H1 (cell line): ENCODE results near the gene ANO6. TPM values are rescaled to one million over a fixed set of nuclear protein-coding genes. Genes with fewer than 3 reads are reported as not detected.

ENCODE experiments used
- CTCF ChIA-PET: fragments of 300-600 bp; sonication (Branson Sonifier 250); formaldehyde crosslinking; loops from one replicate; lab custom pipeline; 2021; ENCODE audit not compliant: partially characterized antibody; lab: Charles Lee
- POLR2A ChIA-PET: fragments of 300-600 bp; sonication (Branson Sonifier 250); formaldehyde crosslinking; loops from one replicate; lab custom pipeline; 2021; ENCODE audit warnings: inconsistent platforms; ENCODE audit not compliant: partially characterized antibody; lab: Charles Lee
- DNase-seq, 2 experiments: peaks; one replicate each; pipeline versions ENCODE4 v3.0.0 to v3.0.0-alpha.2; 2010 to 2022; ENCODE audit warnings: low spot score in 2 of 2, low read depth in 1 of 2, mixed read lengths in 1 of 2
- FAIRE-seq: peaks from 2 replicates; lab custom pipeline; 2011; peaks lifted over from hg19 to GRCh38; lab: Jason Lieb, UNC
- H2AFZ ChIP-seq: 2 replicates; pipeline ENCODE4 v1.8.1; 2012; ENCODE audit warnings: low read length, inconsistent platforms
- H2AK5ac ChIP-seq: 2 replicates; pipeline ENCODE4 v1.6.1; 2013; ENCODE audit warnings: low read depth, low read length
- H2BK120ac ChIP-seq: replicated peaks from 2 replicates; pipeline ENCODE3; 2013; ENCODE audit warnings: low read depth, low read length, inconsistent platforms
- H2BK12ac ChIP-seq: 2 replicates; pipeline ENCODE4 v1.6.1; 2013; ENCODE audit warnings: low read depth, low read length
- H2BK15ac ChIP-seq: 2 replicates; pipeline ENCODE4 v1.6.1; 2013; ENCODE audit warnings: low read length
- H2BK20ac ChIP-seq: 2 replicates; pipeline ENCODE4 v1.6.1; 2013; ENCODE audit warnings: low read length
- H2BK5ac ChIP-seq: 2 replicates; pipeline ENCODE4 v1.6.1; 2013; ENCODE audit warnings: low read depth, low read length
- H3K14ac ChIP-seq: 2 replicates; pipeline ENCODE4 v1.6.1; 2013; ENCODE audit warnings: inconsistent platforms; ENCODE audit not compliant: insufficient read length
- H3K18ac ChIP-seq: 2 replicates; pipeline ENCODE4 v1.6.1; 2013; ENCODE audit warnings: low read length; ENCODE audit errors: extremely low read depth
- H3K23ac ChIP-seq: 2 replicates; pipeline ENCODE4 v1.6.1; 2013; ENCODE audit warnings: inconsistent platforms; ENCODE audit not compliant: insufficient read length
- H3K23me2 ChIP-seq: 2 replicates; pipeline ENCODE4 v1.6.1; 2013; ENCODE audit warnings: low read depth, low read length
- H3K27ac ChIP-seq: 2 replicates; pipeline ENCODE4 v1.6.1; 2011; ENCODE audit warnings: low read depth, low read length, inconsistent platforms
- H3K27me3 ChIP-seq, 4 experiments: replicated peaks in 1 of 4; 1 replicate in 1 of 4; 2 replicates in 3 of 4; pipeline versions ENCODE4 v1.6.1 to v1.8.1; 2011 to 2013; ENCODE audit warnings: low read length in 3 of 4, mild to moderate bottlenecking in 3 of 4, inconsistent platforms in 2 of 4, mixed read lengths in 2 of 4, moderate library complexity in 1 of 4; ENCODE audit not compliant: control insufficient read depth in 3 of 4, insufficient read depth in 3 of 4; ENCODE audit errors: extremely low read depth in 1 of 4
- H3K36me3 ChIP-seq, 4 experiments: 2 replicates each; pipeline versions ENCODE4 v1.6.1 to v1.8.1; 2011 to 2013; ENCODE audit warnings: mild to moderate bottlenecking in 4 of 4, low read length in 3 of 4, moderate library complexity in 2 of 4, control low read depth in 1 of 4, inconsistent platforms in 1 of 4; ENCODE audit not compliant: insufficient read depth in 4 of 4, control insufficient read depth in 2 of 4
- H3K4ac ChIP-seq: replicated peaks from 2 replicates; pipeline ENCODE3; 2013; ENCODE audit warnings: low read length, low read depth, mixed read lengths, inconsistent platforms; ENCODE audit not compliant: insufficient read length
- H3K4me1 ChIP-seq, 4 experiments: replicated peaks in 1 of 4; 1 replicate in 1 of 4; 2 replicates in 3 of 4; pipeline versions ENCODE4 v1.6.1 to v1.8.1; 2011 to 2013; ENCODE audit warnings: low read length in 3 of 4, inconsistent platforms in 2 of 4, mixed read lengths in 1 of 4; ENCODE audit not compliant: insufficient read depth in 4 of 4, control insufficient read depth in 3 of 4
- H3K4me2 ChIP-seq, 2 experiments: 2 replicates each; pipeline versions ENCODE4 v1.6.1 to v1.8.1; 2011 to 2013; ENCODE audit warnings: low read depth in 2 of 2, low read length in 2 of 2, control low read depth in 1 of 2, inconsistent platforms in 1 of 2, mild to moderate bottlenecking in 1 of 2; ENCODE audit not compliant: insufficient read depth in 1 of 2
- H3K4me3 ChIP-seq, 4 experiments: fragments of 200-600, 300-600 bp in 1 of 4; sonication (generic), shearing (Covaris generic), sonication (Bioruptor Twin) in 1 of 4; 2 replicates each; pipeline versions ENCODE4 v1.5.1 to v1.8.1; 2011 to 2016; ENCODE audit warnings: low read length in 4 of 4, low read depth in 3 of 4, control low read depth in 2 of 4, inconsistent platforms in 2 of 4, mild to moderate bottlenecking in 2 of 4, mixed read lengths in 1 of 4, moderate library complexity in 1 of 4; ENCODE audit not compliant: insufficient read depth in 2 of 4; ENCODE audit errors: extremely low read depth in 1 of 4
- H3K56ac ChIP-seq: replicated peaks from 2 replicates; pipeline ENCODE3; 2013; ENCODE audit warnings: low read depth, mild to moderate bottlenecking, mixed read lengths, low read length, inconsistent platforms; ENCODE audit not compliant: insufficient read length
- H3K79me1 ChIP-seq: 2 replicates; pipeline ENCODE4 v1.6.1; 2013; ENCODE audit warnings: low read depth, low read length, control low read depth
- H3K79me2 ChIP-seq, 2 experiments: 2 replicates each; pipeline versions ENCODE4 v1.6.1 to v1.8.1; 2012 to 2013; ENCODE audit warnings: low read length in 2 of 2, mild to moderate bottlenecking in 2 of 2, inconsistent platforms in 1 of 2; ENCODE audit not compliant: insufficient read depth in 2 of 2, control insufficient read depth in 1 of 2
- H3K9ac ChIP-seq, 4 experiments: replicated peaks in 1 of 4; 1 replicate in 1 of 4; 2 replicates in 3 of 4; pipeline versions ENCODE4 v1.6.1 to v1.8.1; 2011 to 2013; ENCODE audit warnings: low read depth in 3 of 4, low read length in 3 of 4, control low read depth in 2 of 4, mild to moderate bottlenecking in 2 of 4, moderate library complexity in 2 of 4, inconsistent platforms in 1 of 4; ENCODE audit errors: extremely low read depth in 1 of 4
- H3K9me3 ChIP-seq, 2 experiments: 2 replicates each; pipeline versions ENCODE4 v1.6.1 to v1.8.1; 2012 to 2013; ENCODE audit warnings: mild to moderate bottlenecking in 2 of 2, moderate library complexity in 2 of 2, control low read depth in 1 of 2, inconsistent platforms in 1 of 2, low read depth in 1 of 2, low read length in 1 of 2, mixed read lengths in 1 of 2; ENCODE audit not compliant: insufficient read depth in 2 of 2
- H4K20me1 ChIP-seq, 2 experiments: replicated peaks in 1 of 2; 2 replicates each; pipeline versions ENCODE3 to v1.8.1; 2011 to 2013; ENCODE audit warnings: inconsistent platforms in 2 of 2, low read length in 2 of 2, mild to moderate bottlenecking in 1 of 2; ENCODE audit not compliant: insufficient read depth in 2 of 2, control insufficient read depth in 1 of 2
- H4K5ac ChIP-seq: 2 replicates; pipeline ENCODE4 v1.6.1; 2013; ENCODE audit warnings: low read length, low read depth, mixed read lengths, inconsistent platforms; ENCODE audit not compliant: insufficient read length
- H4K8ac ChIP-seq: 2 replicates; pipeline ENCODE4 v1.8.0; 2013; ENCODE audit warnings: mild to moderate bottlenecking, moderate library complexity, low read length, inconsistent platforms; ENCODE audit not compliant: insufficient read depth; ENCODE audit errors: extremely low read depth
- H4K91ac ChIP-seq: replicated peaks from 2 replicates; pipeline ENCODE3; 2013; ENCODE audit warnings: low read length, mixed read lengths, inconsistent platforms; ENCODE audit not compliant: insufficient read length
- BCL11A ChIP-seq, 2 experiments: IDR thresholded peaks; one replicate each; pipeline ENCODE4 v1.6.1; 2011; ENCODE audit warnings: low read depth in 2 of 2, low read length in 2 of 2, mild to moderate bottlenecking in 2 of 2
- CBX8 ChIP-seq: fragments of 300-800, 300-1000 bp; sonication (generic); IDR thresholded peaks from 2 replicates; pipeline ENCODE4 v1.7.1; 2016; ENCODE audit warnings: low read depth, low read length, borderline replicate concordance
- KDM5A ChIP-seq: fragments of 200-600 bp; IDR thresholded peaks from 2 replicates; pipeline ENCODE4 v1.7.1; 2012; ENCODE audit warnings: mild to moderate bottlenecking, low read length, inconsistent platforms, mixed read lengths
- POU5F1 ChIP-seq: IDR thresholded peaks from 2 replicates; pipeline ENCODE4 v1.6.1; 2011; ENCODE audit warnings: low read depth, mild to moderate bottlenecking, low read length, moderate library complexity
- RAD21 ChIP-seq, 2 experiments: IDR thresholded peaks in 1 of 2; conservative IDR thresholded peaks in 1 of 2; 2 replicates each; pipeline ENCODE4 v1.6.1; 2011; ENCODE audit warnings: low read depth in 2 of 2, low read length in 2 of 2, improper control_type of control experiment in 1 of 2, inconsistent platforms in 1 of 2, mild to moderate bottlenecking in 1 of 2, moderate library complexity in 1 of 2
- SP1 ChIP-seq: IDR thresholded peaks from 2 replicates; pipeline ENCODE4 v1.6.1; 2011; ENCODE audit warnings: low read depth, low read length
- TCF12 ChIP-seq: IDR thresholded peaks from 2 replicates; pipeline ENCODE4 v1.6.1; 2011; ENCODE audit warnings: low read depth, mild to moderate bottlenecking, low read length
- WGBS, 2 experiments: shearing (Covaris generic) in 1 of 2; methylation state at CpG; one replicate each; pipeline versions ENCODE4 v1.1.6 to v1.1.7; 2013 to 2015; ENCODE audit warnings: low lambda C conversion rate in 2 of 2, mixed read lengths in 2 of 2, inconsistent platforms in 1 of 2, low coverage in 1 of 2, missing lambda C conversion rate in 1 of 2; ENCODE audit not compliant: insufficient replicate concordance in 2 of 2, insufficient coverage in 1 of 2, insufficient read length in 1 of 2; ENCODE audit errors: extremely low coverage in 1 of 2, missing lambda C conversion rate in 1 of 2; 5-methylcytosine and 5-hydroxymethylcytosine counted together
- polyA plus RNA-seq, 7 experiments: library from polyadenylated mRNA; depleted of rRNA in 3 of 7; stranded (reverse) in 5 of 7; unstranded in 2 of 7; fragments of >200 nt in 5 of 7; fragments of 200-250 nt in 2 of 7; gene quantifications; 1 replicate in 5 of 7; 2 replicates in 1 of 7; 4 replicates in 1 of 7; pipeline versions ENCODE4 v1.2.1 to v1.2.3, GENCODE V29; 2011 to 2013; ENCODE audit warnings: missing spikeins in 2 of 7, mixed read lengths in 2 of 7
- total RNA-seq: library from RNA; stranded (reverse); fragmentation: NEBNext Ultra II Directional; extraction: Animal tissue kit (Norgen Biotek cat#: 25700); gene quantifications from 2 replicates; pipeline ENCODE4 v1.2.1, GENCODE V29; 2021
- TF ChIP-seq, protein P1 (sequence below): IDR thresholded peaks from 2 replicates; pipeline ENCODE4 v1.6.1; 2011; ENCODE audit warnings: low read depth, mild to moderate bottlenecking, low read length; ENCODE audit not compliant: insufficient read depth

ANO6 gene
- total and polyA plus RNA-seq, 2 of the 8 experiments (the other 6 are each of a cell fraction or from before 2014, with no cell fraction given), result 15.1 to 39.7 TPM

DNA sequence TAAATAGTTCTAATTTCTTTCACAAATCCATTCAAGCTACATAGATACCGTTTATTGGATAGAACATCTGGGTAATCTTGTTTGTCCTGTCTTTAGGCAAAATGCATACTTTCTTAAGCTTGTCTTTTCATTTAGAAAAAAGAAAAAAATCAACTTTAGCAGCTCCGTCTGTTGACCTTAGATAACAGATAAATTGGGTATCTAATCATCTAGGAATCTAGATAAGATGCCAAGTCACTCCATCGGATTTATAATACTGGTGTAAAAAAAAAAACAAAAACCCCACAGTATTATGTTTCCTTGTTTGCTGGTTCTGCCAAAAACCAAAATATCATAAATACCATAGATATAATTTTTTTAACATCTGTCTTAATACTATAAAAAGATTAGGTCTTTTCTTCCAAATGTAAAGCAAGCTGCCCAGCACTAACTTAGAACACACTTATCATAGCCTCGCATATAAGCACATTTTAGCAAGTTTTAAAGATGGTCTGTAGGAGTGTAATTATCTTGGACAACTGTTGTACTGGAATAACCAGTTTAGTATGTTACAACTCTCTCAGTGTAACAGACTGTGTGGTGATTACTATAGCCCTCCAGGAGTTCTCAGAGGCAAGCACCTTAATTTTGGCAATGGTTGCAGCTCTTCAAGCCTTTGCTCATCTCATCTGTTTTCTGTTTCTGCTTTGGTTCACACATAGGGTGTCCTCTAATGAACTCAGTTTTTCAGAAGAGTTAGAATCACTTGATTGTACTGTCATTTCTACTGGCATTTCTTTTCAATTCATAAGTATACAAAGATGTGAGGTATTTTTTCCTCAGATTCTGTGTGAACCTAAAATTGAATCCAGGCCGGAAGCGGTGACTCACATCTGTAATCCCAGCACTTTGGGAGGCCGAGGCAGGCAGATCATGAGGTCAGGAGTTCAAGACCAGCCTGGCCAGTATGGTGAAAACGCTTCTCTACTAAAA is 83.1 kb downstream of the ANO6 start:
- FAIRE-seq, result no peak
- no peak overlapping the region for H2BK15ac ChIP-seq
- no peak overlapping the region for H2AFZ ChIP-seq
- no peak overlapping the region for H2BK120ac ChIP-seq
- ChIA-PET CTCF (interaction anchor here (0.7 to 0.9 kb wide), 2 partner anchors 11 to 13 kb away, joined by 3 read pairs; no protein-coding TSS in a partner anchor), POLR2A (no interaction called here)
- no peak overlapping the region for H3K4me3 ChIP-seq
- H2BK5ac ChIP-seq, result no peak overlapping the region
- no peak overlapping the region for H4K91ac ChIP-seq
- no peak overlapping the region for H4K5ac ChIP-seq
- no peaks in the 10 kb centered on the region for H3K79me1 ChIP-seq
- no peak overlapping the region for H3K27ac ChIP-seq
- no peak overlapping the region for H2AK5ac ChIP-seq
- no peaks in the 10 kb centered on the region for H3K23me2 ChIP-seq
- H3K4me2 ChIP-seq, result no peak overlapping the region
- no peaks in the 10 kb centered on the region for H3K36me3 ChIP-seq
- H3K27me3 ChIP-seq, result peaks cover 0 to 1% (median 0%) of the 10 kb centered on the region in 4 experiments; a peak in 1 of 7 replicates
- WGBS, 2 experiments, result 84% methylated on average over 8 of the region's 8 CpGs; no CpG with 5 or more reads in 1 of the 2 experiments
- no peak overlapping the region for H2BK12ac ChIP-seq
- H3K23ac ChIP-seq, result no peak overlapping the region
- no peak overlapping the region for H3K18ac ChIP-seq
- H4K20me1 ChIP-seq, result no peaks in the 10 kb centered on the region
- H3K9me3 ChIP-seq, result no peaks in the 10 kb centered on the region
- H3K9ac ChIP-seq, result no peak overlapping the region
- H2BK20ac ChIP-seq, result no peak overlapping the region
- H3K14ac ChIP-seq, result no peak overlapping the region
- H3K4me1 ChIP-seq, result no peaks in the 10 kb centered on the region
- no peak overlapping the region for H3K56ac ChIP-seq
- H3K79me2 ChIP-seq, result peaks cover 0 to 8% of the 10 kb centered on the region in 2 experiments; a peak in 1 of 4 replicates
- DNase-seq, result no peak
- no peak overlapping the region for H4K8ac ChIP-seq
- no peak overlapping the region for H3K4ac ChIP-seq
- TF ChIP-seq, protein P1, sequence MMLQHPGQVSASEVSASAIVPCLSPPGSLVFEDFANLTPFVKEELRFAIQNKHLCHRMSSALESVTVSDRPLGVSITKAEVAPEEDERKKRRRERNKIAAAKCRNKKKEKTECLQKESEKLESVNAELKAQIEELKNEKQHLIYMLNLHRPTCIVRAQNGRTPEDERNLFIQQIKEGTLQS, result no peak
- no peak for TF ChIP-seq KDM5A
- no peak for TF ChIP-seq POU5F1
- TF ChIP-seq RAD21 (IDR thresholded peaks at IDR 0.05 in 1 of 2, conservative IDR thresholded peaks at IDR 0.05 in 1 of 2; ENCODE audit: low read depth in 2 of 2, low read length in 2 of 2), result no peak
- TF ChIP-seq TCF12, result no peak
- no peak for TF ChIP-seq CBX8
- no peak for TF ChIP-seq BCL11A (IDR thresholded peaks at IDR 0.05; ENCODE audit: low read depth in 2 of 2, low read length in 2 of 2)
- no peak for TF ChIP-seq SP1
- TF ChIP-seq, all 59 proteins: peak for 0
